HAP-1 (cell line): ENCODE data around the gene STX8.
"Not testable (repeated sequence)": the region's sequence is repeated elsewhere in the genome, so short reads cannot be mapped to it uniquely, and the experiment has no call there.

ENCODE experiments used
- DNase-seq, 2 experiments: peaks; one replicate each; pipeline ENCODE4 v3.0.0-alpha.2; 2016 to 2020; ENCODE audit warnings: low spot score in 2 of 2
- H3K27me3 ChIP-seq: fragments of 250-450 bp; sonication (Bioruptor Pico); 2 replicates; pipeline ENCODE4 v1.5.1; 2020; ENCODE audit warnings: low read depth, mild to moderate bottlenecking, moderate library complexity
- H3K36me3 ChIP-seq: fragments of 250-450 bp; sonication (Bioruptor Pico); replicated peaks from 2 replicates; pipeline ENCODE4 v1.5.1; 2020; ENCODE audit warnings: mild to moderate bottlenecking
- H3K4me1 ChIP-seq: fragments of 250-450 bp; sonication (Bioruptor Pico); 2 replicates; pipeline ENCODE4 v1.5.1; 2020; ENCODE audit warnings: mild to moderate bottlenecking
- H3K4me3 ChIP-seq: fragments of 250-450 bp; sonication (Bioruptor Pico); 2 replicates; pipeline ENCODE4 v1.5.1; 2020; ENCODE audit warnings: mild to moderate bottlenecking, moderate library complexity
- H3K9me3 ChIP-seq: fragments of 250-450 bp; sonication (Bioruptor Pico); 2 replicates; pipeline ENCODE4 v1.5.1; 2020; ENCODE audit warnings: mild to moderate bottlenecking, moderate library complexity
- in situ Hi-C: fragments of 300-500 bp; cut with MboI; formaldehyde crosslinking; loops from 3 replicates; pipeline ENCODE4 v1.14.3; 2020; ENCODE audit warnings: low sequenced_read_pairs, inconsistent platforms, mixed read lengths

Gene STX8

GRCh38 chr17:9575381-9576101 is at the start of gene STX8:
STX8 (minus strand) TSS chr17:9575820; CDS start chr17:9575808, 12 bp downstream.
- no peaks in the 10 kb centered on the region for H3K9me3 ChIP-seq
- in situ Hi-C loops: no loop called here
- H3K4me1 ChIP-seq: peaks cover 7% of the 10 kb centered on the region
- peak within 1 kb of the TSS; percentile 66 for H3K4me3 ChIP-seq
- peak; percentile 82 to 96 for DNase-seq
- no peaks in the 10 kb centered on the region for H3K36me3 ChIP-seq
- no peaks in the 10 kb centered on the region for H3K27me3 ChIP-seq

- H3K27me3 ChIP-seq: no peaks in the 10 kb centered on the region
- H3K4me1 ChIP-seq: no peaks in the 10 kb centered on the region
- H3K4me3 ChIP-seq: no peak overlapping the region
- in situ Hi-C loops: no loop called here
- no peaks in the 10 kb centered on the region for H3K36me3 ChIP-seq
- no peaks in the 10 kb centered on the region for H3K9me3 ChIP-seq
- no peak for DNase-seq
Measured at GRCh38 chr17:9622961-9623360, 47.3 kb upstream of the STX8 start.

DNA sequence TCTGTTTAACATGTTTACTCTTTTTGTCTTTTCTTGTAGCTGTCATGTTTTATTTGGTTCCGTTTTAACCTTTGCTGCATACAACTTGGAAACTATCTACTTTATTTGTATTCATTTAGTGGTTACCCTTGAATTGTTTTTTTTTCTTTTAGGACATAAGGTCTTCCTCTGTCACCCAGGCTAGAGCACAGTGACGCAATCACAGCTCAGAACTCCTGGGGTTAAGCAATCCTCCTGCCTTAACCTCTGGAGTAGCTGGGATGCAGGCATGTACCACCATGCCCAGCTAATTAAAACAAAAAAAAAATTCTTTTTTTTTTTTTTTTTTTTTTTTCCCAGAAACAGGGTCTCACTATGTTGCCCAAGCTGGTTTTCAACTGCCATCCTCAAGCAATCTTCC is 39.9 kb upstream of the STX8 start:
- Histone ChIP-seq H3K27me3 (no peaks in the 10 kb centered on the region), H3K4me1 (no peaks in the 10 kb centered on the region), H3K36me3 (no peaks in the 10 kb centered on the region), H3K4me3 (no peak overlapping the region), H3K9me3 (no peaks in the 10 kb centered on the region)
- DNase-seq: no peak
- in situ Hi-C loops: no loop called here

DNA sequence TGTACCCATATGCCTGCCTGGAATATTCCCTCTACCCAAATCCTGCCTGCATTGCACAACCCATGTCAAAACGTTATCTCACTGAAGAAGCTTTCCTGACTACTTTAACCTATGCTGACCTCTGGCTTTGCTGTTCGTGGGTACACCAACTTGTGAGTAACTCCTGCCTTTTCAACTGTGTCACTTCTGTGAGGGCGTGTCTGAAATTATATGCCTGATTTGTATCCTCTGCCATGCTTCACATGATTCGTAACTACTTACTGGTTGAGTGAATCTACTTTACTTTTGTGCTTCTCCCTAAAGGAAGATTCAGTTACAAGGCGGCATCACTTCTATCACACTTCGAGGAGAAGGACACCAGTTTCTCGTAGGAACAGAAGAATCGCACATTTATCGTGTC is 36.4 kb upstream of the STX8 start:
- Histone ChIP-seq H3K4me1 (no peaks in the 10 kb centered on the region), H3K36me3 (no peaks in the 10 kb centered on the region), H3K9me3 (no peaks in the 10 kb centered on the region), H3K4me3 (no peak overlapping the region), H3K27me3 (no peaks in the 10 kb centered on the region)
- DNase-seq: no peak
- in situ Hi-C loops: no loop called here

DNA sequence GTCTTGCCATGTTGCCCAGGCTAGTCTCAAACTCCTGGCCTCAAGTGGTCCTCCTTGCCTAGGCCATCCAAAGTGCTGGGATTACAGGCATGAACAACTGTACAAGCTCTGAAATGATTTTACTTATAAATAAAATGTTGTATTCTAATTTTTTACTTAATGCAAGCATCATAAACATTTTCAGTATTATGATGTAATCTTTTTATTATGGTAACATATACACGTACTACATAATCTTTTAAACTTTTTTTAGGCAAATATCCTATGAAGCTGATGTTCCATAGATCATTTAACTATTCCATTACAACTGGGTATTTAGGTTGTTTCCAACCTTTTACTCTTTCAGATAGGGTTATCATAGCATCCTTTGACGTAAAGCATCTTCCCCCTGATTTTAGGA is 35.9 kb upstream of the STX8 start:
- DNase-seq: no peak
- H3K27me3 ChIP-seq: no peaks in the 10 kb centered on the region
- in situ Hi-C loops: no loop called here
- H3K36me3 ChIP-seq: no peaks in the 10 kb centered on the region
- H3K9me3 ChIP-seq: no peaks in the 10 kb centered on the region
- H3K4me1 ChIP-seq: no peaks in the 10 kb centered on the region
- no peak overlapping the region for H3K4me3 ChIP-seq

GRCh38 chr17:9607058-9607457 is 31.4 kb upstream of the STX8 start:
- in situ Hi-C loops, DNase-seq, H3K4me3 ChIP-seq, H3K36me3 ChIP-seq, H3K4me1 ChIP-seq, H3K27me3 ChIP-seq, H3K9me3 ChIP-seq: not testable (repeated sequence)

DNA sequence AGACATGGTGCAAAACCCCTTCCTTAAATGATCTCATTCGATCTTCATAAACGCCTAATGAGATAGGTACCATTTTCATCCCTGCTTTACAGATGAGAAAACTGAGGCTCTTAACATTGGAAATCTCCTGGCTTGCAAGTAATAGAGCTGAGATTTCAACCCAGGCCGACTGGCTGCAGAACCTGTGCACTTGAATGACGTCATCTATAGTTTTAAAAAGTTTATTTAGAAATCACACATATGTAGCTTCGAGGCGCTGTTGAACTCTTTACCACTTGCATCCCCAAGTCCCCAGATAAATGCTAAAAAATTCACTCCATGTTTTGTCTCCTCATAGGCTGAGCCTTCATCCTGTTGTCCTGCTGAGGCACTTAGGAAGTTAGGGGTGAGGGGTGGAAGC is 30.8 kb upstream of the STX8 start:
- in situ Hi-C loops: no loop called here
- DNase-seq: no peak
- H3K27me3 ChIP-seq: no peaks in the 10 kb centered on the region
- no peaks in the 10 kb centered on the region for H3K4me1 ChIP-seq
- H3K36me3 ChIP-seq: no peaks in the 10 kb centered on the region
- H3K9me3 ChIP-seq: no peaks in the 10 kb centered on the region
- H3K4me3 ChIP-seq: no peak overlapping the region

DNA sequence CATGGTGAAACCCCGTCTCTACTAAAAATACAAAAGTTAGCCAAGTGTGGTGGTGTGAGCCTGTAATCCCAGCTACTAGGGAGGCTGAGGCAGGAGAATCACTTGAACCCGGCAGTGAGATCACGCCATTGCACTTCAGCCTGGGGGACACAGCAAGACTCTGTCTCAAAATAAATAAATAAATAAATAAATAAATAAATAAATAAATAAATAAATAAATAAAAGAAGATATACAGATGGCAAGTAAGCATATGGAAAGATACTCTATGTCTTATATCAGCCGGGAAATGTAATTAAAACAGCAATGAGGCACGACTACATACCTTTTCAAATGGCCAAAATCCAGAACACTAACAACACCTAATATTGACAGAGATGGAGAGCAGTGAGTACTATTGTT is 29.0 kb upstream of the STX8 start:
- H3K9me3 ChIP-seq, H3K4me1 ChIP-seq, in situ Hi-C loops: not testable (repeated sequence)

GRCh38 chr17:9598661-9599060 is 23.0 kb upstream of the STX8 start:
- in situ Hi-C loops: no loop called here
- H3K27me3 ChIP-seq: no peaks in the 10 kb centered on the region
- H3K36me3 ChIP-seq: no peaks in the 10 kb centered on the region
- H3K9me3 ChIP-seq: no peaks in the 10 kb centered on the region
- no peak overlapping the region for H3K4me3 ChIP-seq
- no peaks in the 10 kb centered on the region for H3K4me1 ChIP-seq
- DNase-seq: no peak

More for the DNA sequence above, 29.0 kb upstream of the STX8 start:
- not testable (repeated sequence) for H3K27me3 ChIP-seq, DNase-seq, H3K4me3 ChIP-seq, H3K36me3 ChIP-seq

DNA sequence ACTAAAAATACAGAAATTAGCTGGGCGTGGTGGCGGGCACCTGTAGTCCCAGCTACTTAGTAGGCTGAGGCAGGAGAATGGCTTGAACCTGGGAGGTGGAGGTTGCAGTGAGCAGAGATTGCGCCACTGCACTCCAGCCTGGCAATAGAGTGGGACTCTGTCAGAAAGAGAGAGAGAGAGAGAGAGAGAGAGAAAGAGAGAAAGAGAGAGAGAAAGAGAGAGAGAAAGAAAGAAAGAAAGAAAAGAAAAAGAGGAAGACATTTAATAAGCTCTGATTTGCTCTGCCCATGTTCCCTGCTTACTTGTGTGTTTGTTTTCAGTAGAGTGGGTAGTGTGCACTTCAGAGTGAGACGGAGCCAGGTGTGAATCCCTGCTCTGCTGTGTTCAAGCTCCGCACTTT is 22.0 kb upstream of the STX8 start:
- H3K36me3 ChIP-seq, DNase-seq, H3K27me3 ChIP-seq, in situ Hi-C loops, H3K9me3 ChIP-seq, H3K4me1 ChIP-seq, H3K4me3 ChIP-seq: not testable (repeated sequence)

DNA sequence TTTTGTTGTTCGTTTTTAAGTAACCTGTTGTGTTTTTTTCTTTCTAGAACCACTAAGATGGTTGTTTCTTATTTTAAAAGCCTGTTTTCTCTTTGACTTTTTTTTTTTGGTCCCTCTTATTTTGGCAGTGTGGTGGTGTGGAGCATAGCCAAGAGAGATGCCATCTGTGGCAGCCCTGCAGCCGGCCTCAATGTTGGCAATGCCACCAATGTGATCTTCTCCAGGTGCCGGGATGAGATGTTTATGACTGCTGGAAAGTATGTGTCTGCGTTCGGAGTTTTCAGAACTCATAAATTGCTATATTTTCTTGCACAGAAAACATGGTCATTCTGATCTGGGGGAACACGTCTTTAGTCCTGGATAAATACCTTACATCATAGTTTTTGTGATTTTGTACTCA is 18.4 kb upstream of the STX8 start:
- in situ Hi-C loops: no loop called here
- no peaks in the 10 kb centered on the region for H3K4me1 ChIP-seq

DNA sequence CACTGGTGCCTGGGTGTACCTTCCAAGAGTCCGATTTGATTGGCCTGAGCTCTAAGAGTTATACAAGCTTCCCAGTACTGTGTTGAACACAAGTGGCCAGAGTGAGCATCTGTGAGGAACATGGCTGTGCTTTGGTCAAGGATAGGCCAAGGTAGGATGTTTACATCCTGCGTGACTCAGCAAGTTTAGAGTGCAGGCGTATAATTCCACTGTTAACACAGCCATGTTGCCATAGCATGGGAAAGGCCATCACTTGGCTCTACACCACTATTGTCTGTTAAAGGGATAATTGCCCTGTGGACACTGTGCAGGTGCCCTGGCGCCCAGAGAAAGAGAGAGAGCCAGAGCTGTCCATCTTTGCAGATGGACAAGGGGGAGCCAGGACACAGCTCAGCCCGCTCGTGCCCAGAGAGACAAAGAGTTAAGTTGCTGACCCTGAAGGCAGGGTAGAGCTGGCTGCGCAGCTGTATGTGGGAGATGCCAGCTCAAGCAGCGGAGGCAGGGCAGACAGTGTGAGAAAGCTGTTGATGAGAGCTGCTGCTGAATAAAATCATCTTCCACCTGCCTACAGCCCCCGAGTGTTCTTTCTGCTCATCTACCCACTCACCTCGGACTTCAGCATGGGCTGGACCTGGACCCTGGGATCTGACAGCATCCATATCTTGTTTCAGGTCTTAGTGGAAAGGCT is 12.5 kb upstream of the STX8 start:
- DNase-seq: no peak
- Histone ChIP-seq H3K36me3 (no peaks in the 10 kb centered on the region), H3K4me1 (no peaks in the 10 kb centered on the region), H3K9me3 (no peaks in the 10 kb centered on the region), H3K27me3 (no peaks in the 10 kb centered on the region; the same call in 1 of the 2 replicates), H3K4me3 (no peak overlapping the region)
- in situ Hi-C loops: no loop called here

More for the DNA sequence above, 18.4 kb upstream of the STX8 start:
- H3K27me3 ChIP-seq: no peaks in the 10 kb centered on the region
- no peaks in the 10 kb centered on the region for H3K36me3 ChIP-seq
- no peaks in the 10 kb centered on the region for H3K9me3 ChIP-seq
- no peak for DNase-seq
- no peak overlapping the region for H3K4me3 ChIP-seq

GRCh38 chr17:9577373-9577709 is 1.7 kb upstream of the STX8 start:
- DNase-seq: no peak
- no peaks in the 10 kb centered on the region for H3K36me3 ChIP-seq
- in situ Hi-C loops: no loop called here
- H3K9me3 ChIP-seq: no peaks in the 10 kb centered on the region
- no peaks in the 10 kb centered on the region for H3K27me3 ChIP-seq
- no peak overlapping the region for H3K4me3 ChIP-seq
- peaks cover 7% of the 10 kb centered on the region for H3K4me1 ChIP-seq

- in situ Hi-C loops: no loop called here
- H3K36me3 ChIP-seq: no peaks in the 10 kb centered on the region
- peak within 1 kb of the TSS; percentile 66 for H3K4me3 ChIP-seq
- peak; percentile 69 to 86 for DNase-seq
- no peaks in the 10 kb centered on the region for H3K27me3 ChIP-seq
- H3K4me1 ChIP-seq: peaks cover 7% of the 10 kb centered on the region
- H3K9me3 ChIP-seq: no peaks in the 10 kb centered on the region
Measured at GRCh38 chr17:9576521-9577372, 1.1 kb upstream of the STX8 start, which contains the start of gene CFAP52. CFAP52 (plus strand) TSS chr17:9576642; CDS start chr17:9576696, 54 bp downstream.
